Measurements from ENCODE around the gene WDR7. TPM values are rescaled to one million over a fixed set of nuclear protein-coding genes. Genes with fewer than 3 reads are reported as not detected.

WDR7 gene
- total and polyA plus RNA-seq, 5 donors: 7.4 to 32.2 (median 26.7) TPM

DNA sequence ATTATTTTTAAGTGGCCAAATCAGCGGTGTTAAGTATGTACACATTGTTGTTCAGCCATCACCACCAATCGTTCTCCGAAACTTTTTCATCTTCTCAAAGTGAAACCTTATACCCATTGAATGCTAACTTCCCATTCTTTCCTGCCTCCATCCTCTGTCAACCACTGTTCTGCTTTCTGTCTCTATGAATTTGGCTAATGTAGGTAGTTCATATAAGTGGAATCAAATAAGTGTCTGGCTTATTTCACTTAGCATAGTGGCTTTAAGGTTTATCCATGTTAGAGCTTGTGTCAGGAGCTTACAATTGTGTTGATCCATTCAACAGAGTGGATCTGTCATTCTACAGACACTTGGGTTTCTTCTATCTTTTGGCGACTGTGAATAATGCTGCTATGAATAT lies 192.1 kb downstream of the WDR7 start:
- Histone ChIP-seq H3K4me1 (ENCODE audit: control insufficient read depth, insufficient read depth, low read length) (no peaks in the 10 kb centered on the region), H3K4me3 (ENCODE audit: low read length) (no peak overlapping the region), H3K27ac (ENCODE audit: low read length) (no peak overlapping the region), H3K9me3 (ENCODE audit: control insufficient read depth, low read length) (no peaks in the 10 kb centered on the region), H3K27me3 (ENCODE audit: control insufficient read depth, insufficient read depth) (no peaks in the 10 kb centered on the region)
- 95% methylated on average over 4 of the region's 4 CpGs for WGBS
- intact Hi-C loops (cut with DNase I): no loop called here
- ATAC-seq (no peak), DNase-seq (no peak)

GRCh38 chr18:56844556-56844955 lies 193.4 kb downstream of the WDR7 start:
- H3K4me1 ChIP-seq (ENCODE audit: control insufficient read depth, insufficient read depth, low read length): no peaks in the 10 kb centered on the region
- ATAC-seq (no peak), DNase-seq (no peak)
- WGBS: 99% methylated on average over 1 of the region's 1 CpG
- H3K27ac ChIP-seq (ENCODE audit: low read length): no peak overlapping the region
- H3K27me3 ChIP-seq (ENCODE audit: control insufficient read depth, insufficient read depth): no peaks in the 10 kb centered on the region
- H3K4me3 ChIP-seq (ENCODE audit: low read length): no peak overlapping the region
- intact Hi-C loops (cut with DNase I): no loop called here
- no peaks in the 10 kb centered on the region for H3K9me3 ChIP-seq (ENCODE audit: control insufficient read depth, low read length)

GRCh38 chr18:56851774-56852173 lies 200.6 kb downstream of the WDR7 start:
- peaks cover 3% of the 10 kb centered on the region for H3K4me1 ChIP-seq (ENCODE audit: control insufficient read depth, insufficient read depth, low read length)
- intact Hi-C loops (cut with DNase I): no loop called here
- H3K27me3 ChIP-seq (ENCODE audit: control insufficient read depth, insufficient read depth): no peaks in the 10 kb centered on the region
- WGBS: 38% methylated on average over 1 of the region's 1 CpG
- H3K9me3 ChIP-seq (ENCODE audit: control insufficient read depth, low read length): no peaks in the 10 kb centered on the region
- no peak for DNase-seq
- H3K27ac ChIP-seq (ENCODE audit: low read length): no peak overlapping the region
- no peak overlapping the region for H3K4me3 ChIP-seq (ENCODE audit: low read length)
- ATAC-seq: no peak

DNA sequence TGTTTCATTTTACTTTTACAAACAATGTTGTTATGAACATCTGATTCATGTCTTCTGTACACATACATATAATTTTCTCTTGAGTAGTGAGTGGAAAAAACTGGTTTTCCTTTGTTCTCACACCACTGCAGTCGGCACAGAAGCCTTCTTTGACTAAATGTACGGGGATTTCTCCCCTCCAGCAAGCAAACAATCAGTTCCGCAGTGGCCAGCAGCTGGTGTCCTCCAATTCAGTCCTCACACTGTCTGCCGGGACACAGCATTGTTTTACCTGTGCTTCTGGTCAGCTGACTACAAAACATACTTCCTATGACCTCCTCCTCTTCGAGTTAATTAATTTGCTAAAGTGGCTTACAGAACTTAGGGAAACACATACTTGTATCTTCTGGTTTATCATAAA lies 202.8 kb downstream of the WDR7 start:
- ATAC-seq (no peak), DNase-seq (no peak)
- intact Hi-C loops (cut with DNase I): no loop called here

GRCh38 chr18:56861244-56861643 lies 210.1 kb downstream of the WDR7 start:
- H3K4me1 ChIP-seq (ENCODE audit: control insufficient read depth, insufficient read depth, low read length): no peaks in the 10 kb centered on the region
- intact Hi-C loops (cut with DNase I): no loop called here
- 72% methylated on average over 6 of the region's 6 CpGs for WGBS

More for the DNA sequence above, 202.8 kb downstream of the WDR7 start:
- Histone ChIP-seq H3K9me3 (ENCODE audit: control insufficient read depth, low read length) (no peaks in the 10 kb centered on the region), H3K27me3 (ENCODE audit: control insufficient read depth, insufficient read depth) (no peaks in the 10 kb centered on the region), H3K4me3 (ENCODE audit: low read length) (no peak overlapping the region), H3K27ac (ENCODE audit: low read length) (no peak overlapping the region), H3K4me1 (ENCODE audit: control insufficient read depth, insufficient read depth, low read length) (peaks cover 3% of the 10 kb centered on the region)
- WGBS: 90% methylated on average over 5 of the region's 5 CpGs

DNA sequence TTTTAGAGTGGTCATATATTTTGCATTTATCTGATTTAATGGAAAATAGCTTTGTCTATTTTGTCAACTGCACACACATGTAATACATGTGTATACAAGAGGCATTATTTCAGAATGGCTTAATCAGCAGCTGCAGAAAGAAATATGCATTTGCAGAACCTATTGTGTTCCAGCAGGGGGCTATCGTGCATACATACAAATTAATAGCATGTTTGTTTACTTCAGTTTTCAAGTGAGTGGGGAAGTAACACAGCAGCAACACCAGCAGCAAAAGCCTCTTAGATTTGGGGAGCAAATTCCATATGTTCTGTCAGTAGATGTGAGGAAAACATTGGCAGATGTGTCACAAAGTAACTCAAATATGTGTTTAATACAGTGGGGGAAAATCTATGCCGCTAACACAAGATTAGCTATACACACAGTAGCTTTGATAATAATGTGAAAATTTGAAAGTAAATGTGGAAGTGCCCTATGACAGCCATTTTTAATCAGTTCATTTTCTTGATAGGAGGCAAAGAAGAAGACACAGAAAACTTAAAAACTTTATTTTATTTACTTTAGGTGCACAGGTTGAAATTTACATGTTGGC lies 218.1 kb downstream of the WDR7 start:
- ATAC-seq (peak in 1 of 2 donors; percentile 41), DNase-seq (no peak)
- Histone ChIP-seq H3K27ac (ENCODE audit: low read length) (no peak overlapping the region), H3K9me3 (ENCODE audit: control insufficient read depth, low read length) (no peaks in the 10 kb centered on the region), H3K4me1 (ENCODE audit: control insufficient read depth, insufficient read depth, low read length) (no peaks in the 10 kb centered on the region), H3K27me3 (ENCODE audit: control insufficient read depth, insufficient read depth) (no peaks in the 10 kb centered on the region), H3K4me3 (ENCODE audit: low read length) (no peak overlapping the region)
- 49% methylated on average over 2 of the region's 2 CpGs for WGBS
- intact Hi-C loops (cut with DNase I): no loop called here

More at GRCh38 chr18:56861244-56861643, 210.1 kb downstream of the WDR7 start:
- no peak overlapping the region for H3K27ac ChIP-seq (ENCODE audit: low read length)
- ATAC-seq (no peak), DNase-seq (no peak)
- H3K4me3 ChIP-seq (ENCODE audit: low read length): no peak overlapping the region
- H3K27me3 ChIP-seq (ENCODE audit: control insufficient read depth, insufficient read depth): no peaks in the 10 kb centered on the region
- no peaks in the 10 kb centered on the region for H3K9me3 ChIP-seq (ENCODE audit: control insufficient read depth, low read length)

- ATAC-seq (no peak), DNase-seq (no peak)
- Histone ChIP-seq H3K27ac (ENCODE audit: low read length) (no peak overlapping the region), H3K9me3 (ENCODE audit: control insufficient read depth, low read length) (no peaks in the 10 kb centered on the region), H3K27me3 (ENCODE audit: control insufficient read depth, insufficient read depth) (no peaks in the 10 kb centered on the region), H3K4me3 (ENCODE audit: low read length) (no peak overlapping the region), H3K4me1 (ENCODE audit: control insufficient read depth, insufficient read depth, low read length) (no peaks in the 10 kb centered on the region)
- WGBS: 97% methylated on average over 2 of the region's 2 CpGs
- intact Hi-C loops (cut with DNase I): no loop called here
Measured at GRCh38 chr18:56870982-56871381, 219.8 kb downstream of the WDR7 start.

- no peak overlapping the region for H3K4me3 ChIP-seq (ENCODE audit: low read length)
- no peak for ATAC-seq
- H3K27me3 ChIP-seq (ENCODE audit: control insufficient read depth, insufficient read depth): no peaks in the 10 kb centered on the region
- no peaks in the 10 kb centered on the region for H3K9me3 ChIP-seq (ENCODE audit: control insufficient read depth, low read length)
- no peaks in the 10 kb centered on the region for H3K4me1 ChIP-seq (ENCODE audit: control insufficient read depth, insufficient read depth, low read length)
- DNase-seq: no peak
- 97% methylated on average over 1 of the region's 1 CpG for WGBS
- intact Hi-C loops (cut with DNase I): no loop called here
- no peak overlapping the region for H3K27ac ChIP-seq (ENCODE audit: low read length)
Measured at GRCh38 chr18:56872140-56872539, 221.0 kb downstream of the WDR7 start.

- H3K4me3 ChIP-seq (ENCODE audit: low read length): no peak overlapping the region
Measured at GRCh38 chr18:56873441-56874140, 222.4 kb downstream of the WDR7 start.

GRCh38 chr18:56878711-56879110 lies 227.6 kb downstream of the WDR7 start:
- no peaks in the 10 kb centered on the region for H3K27me3 ChIP-seq (ENCODE audit: control insufficient read depth, insufficient read depth)
- 98% methylated on average over 4 of the region's 4 CpGs for WGBS
- H3K4me3 ChIP-seq (ENCODE audit: low read length): no peak overlapping the region
- H3K9me3 ChIP-seq (ENCODE audit: control insufficient read depth, low read length): no peaks in the 10 kb centered on the region
- intact Hi-C loops (cut with DNase I): no loop called here
- DNase-seq: no peak
- ATAC-seq: no peak
- H3K4me1 ChIP-seq (ENCODE audit: control insufficient read depth, insufficient read depth, low read length): no peaks in the 10 kb centered on the region
- no peak overlapping the region for H3K27ac ChIP-seq (ENCODE audit: low read length)

More at GRCh38 chr18:56873441-56874140, 222.4 kb downstream of the WDR7 start:
- DNase-seq (no peak), ATAC-seq (no peak)
- no peak overlapping the region for H3K27ac ChIP-seq (ENCODE audit: low read length)
- no peaks in the 10 kb centered on the region for H3K27me3 ChIP-seq (ENCODE audit: control insufficient read depth, insufficient read depth)
- 75% methylated on average over 6 of the region's 6 CpGs for WGBS
- intact Hi-C loops (cut with DNase I): no loop called here
- no peaks in the 10 kb centered on the region for H3K4me1 ChIP-seq (ENCODE audit: control insufficient read depth, insufficient read depth, low read length)
- no peaks in the 10 kb centered on the region for H3K9me3 ChIP-seq (ENCODE audit: control insufficient read depth, low read length)

DNA sequence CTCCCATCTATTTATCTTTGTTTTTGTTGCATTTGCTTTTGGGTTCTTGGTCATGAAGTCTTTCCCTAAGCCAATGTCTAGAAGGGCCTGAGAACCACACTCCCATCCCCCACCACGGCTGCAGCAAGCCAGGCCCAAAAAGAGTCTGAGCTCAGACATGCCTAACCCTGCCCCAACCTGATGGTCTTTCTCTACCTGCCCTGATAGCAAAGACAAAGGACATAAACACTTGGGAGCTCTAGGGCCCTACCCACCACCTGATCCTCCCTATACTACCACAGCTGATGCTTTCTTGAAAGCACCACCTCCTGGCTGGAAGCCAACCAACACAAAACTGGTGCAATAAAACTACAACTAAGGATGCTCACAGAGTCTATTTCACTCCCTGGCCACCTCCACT lies 233.4 kb downstream of the WDR7 start:
- Histone ChIP-seq H3K27me3 (ENCODE audit: control insufficient read depth, insufficient read depth) (no peaks in the 10 kb centered on the region), H3K27ac (ENCODE audit: low read length) (no peak overlapping the region), H3K9me3 (ENCODE audit: control insufficient read depth, low read length) (no peaks in the 10 kb centered on the region), H3K4me1 (ENCODE audit: control insufficient read depth, insufficient read depth, low read length) (no peaks in the 10 kb centered on the region), H3K4me3 (ENCODE audit: low read length) (no peak overlapping the region)
- DNase-seq (no peak), ATAC-seq (no peak)
- intact Hi-C loops (cut with DNase I): no loop called here
- 94% methylated on average over 1 of the region's 1 CpG for WGBS
